ENCODE results near the gene P3H2. TPM values are rescaled to one million over a fixed set of nuclear protein-coding genes. Genes with fewer than 3 reads are reported as not detected.

The P3H2 gene
- total RNA-seq, 4 donors from 2014 or later = 4.2 to 20.2 (median 5.7) TPM

DNA sequence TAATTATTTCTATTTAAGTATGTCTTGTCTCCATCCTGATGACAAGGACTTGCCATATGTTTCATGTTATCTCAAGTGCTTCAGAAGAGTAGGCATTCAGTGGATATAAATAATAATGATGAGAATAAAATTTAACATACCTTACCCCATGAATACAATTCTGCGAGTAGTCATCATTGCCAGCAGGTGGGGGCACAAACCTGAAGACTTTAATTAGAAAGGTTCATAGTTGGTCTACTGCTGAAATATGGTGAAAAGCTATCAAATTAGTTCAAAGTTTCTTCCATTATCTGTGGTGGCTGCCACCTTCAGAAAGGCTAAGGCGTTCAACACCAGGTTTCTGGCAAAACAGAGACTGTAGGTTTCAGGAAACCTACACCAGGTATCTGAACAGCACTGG lies 100.9 kb downstream of the P3H2 start:
- Histone ChIP-seq H3K4me1 (no peaks in the 10 kb centered on the region), H3K27ac (no peak overlapping the region), H3K36me3 (no peaks in the 10 kb centered on the region), H3K27me3 (no peaks in the 10 kb centered on the region), H3K9me3 (no peaks in the 10 kb centered on the region), H3K4me3 (replicated peaks in 1 of 3) (no peak overlapping the region)
- 50 to 80% methylated on average over 2 of the region's 2 CpGs for WGBS, 2 donors
- TF ChIP-seq, protein P1, sequence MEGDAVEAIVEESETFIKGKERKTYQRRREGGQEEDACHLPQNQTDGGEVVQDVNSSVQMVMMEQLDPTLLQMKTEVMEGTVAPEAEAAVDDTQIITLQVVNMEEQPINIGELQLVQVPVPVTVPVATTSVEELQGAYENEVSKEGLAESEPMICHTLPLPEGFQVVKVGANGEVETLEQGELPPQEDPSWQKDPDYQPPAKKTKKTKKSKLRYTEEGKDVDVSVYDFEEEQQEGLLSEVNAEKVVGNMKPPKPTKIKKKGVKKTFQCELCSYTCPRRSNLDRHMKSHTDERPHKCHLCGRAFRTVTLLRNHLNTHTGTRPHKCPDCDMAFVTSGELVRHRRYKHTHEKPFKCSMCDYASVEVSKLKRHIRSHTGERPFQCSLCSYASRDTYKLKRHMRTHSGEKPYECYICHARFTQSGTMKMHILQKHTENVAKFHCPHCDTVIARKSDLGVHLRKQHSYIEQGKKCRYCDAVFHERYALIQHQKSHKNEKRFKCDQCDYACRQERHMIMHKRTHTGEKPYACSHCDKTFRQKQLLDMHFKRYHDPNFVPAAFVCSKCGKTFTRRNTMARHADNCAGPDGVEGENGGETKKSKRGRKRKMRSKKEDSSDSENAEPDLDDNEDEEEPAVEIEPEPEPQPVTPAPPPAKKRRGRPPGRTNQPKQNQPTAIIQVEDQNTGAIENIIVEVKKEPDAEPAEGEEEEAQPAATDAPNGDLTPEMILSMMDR (IDR thresholded peaks at IDR 0.05) = no peak
- no peak for DNase-seq
- intact Hi-C loops (cut with DNase I) = no loop called here

DNA sequence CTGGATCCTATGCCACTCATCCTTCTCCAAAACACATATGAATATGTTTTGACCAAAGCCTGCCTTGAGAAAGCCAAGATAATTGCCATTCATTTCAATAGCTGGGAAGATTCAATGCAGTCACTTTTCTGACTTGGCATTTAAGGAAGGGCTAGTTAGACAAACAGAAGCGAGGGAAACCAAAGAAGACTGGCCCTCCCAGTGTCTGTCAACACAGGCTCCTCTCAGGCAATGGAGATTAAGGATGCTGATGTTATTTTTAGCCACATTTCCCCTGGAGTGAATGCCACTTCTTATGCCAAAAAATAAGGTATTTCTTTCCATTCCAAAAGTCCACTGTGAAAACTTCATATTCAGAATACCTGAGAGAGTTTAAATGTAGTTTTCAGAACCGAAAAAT lies 101.7 kb downstream of the P3H2 start:
- Histone ChIP-seq H3K4me1 (no peaks in the 10 kb centered on the region), H3K27me3 (no peaks in the 10 kb centered on the region), H3K4me3 (replicated peaks in 1 of 3) (no peak overlapping the region), H3K27ac (no peak overlapping the region), H3K9me3 (no peaks in the 10 kb centered on the region), H3K36me3 (no peaks in the 10 kb centered on the region)
- 68 to 82% methylated on average over 2 of the region's 2 CpGs for WGBS, 2 donors
- intact Hi-C loops (cut with DNase I) = no loop called here
- TF ChIP-seq, protein P1 (IDR thresholded peaks at IDR 0.05) = no peak
- no peak for TF ChIP-seq POLR2A (IDR thresholded peaks at IDR 0.05)
- DNase-seq = no peak

DNA sequence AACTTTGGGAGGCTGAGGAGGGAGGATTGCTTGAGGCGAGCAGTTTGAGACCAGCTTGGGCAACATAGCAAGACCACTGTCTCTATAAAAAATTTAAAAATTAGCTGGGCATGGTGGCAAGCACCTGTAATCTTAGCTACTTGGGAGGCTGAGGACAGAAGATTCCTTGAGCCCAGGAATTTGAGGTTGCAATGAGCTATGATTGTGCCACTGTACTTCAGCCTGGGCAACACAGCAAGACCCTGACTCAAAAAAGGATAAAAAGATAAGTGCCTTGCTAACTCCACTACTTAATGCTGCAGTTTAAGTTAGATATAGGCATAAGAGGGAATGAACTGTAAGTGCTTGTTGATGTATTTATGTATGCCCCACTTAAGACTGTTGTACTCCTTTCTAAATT lies 102.2 kb downstream of the P3H2 start:
- no peaks in the 10 kb centered on the region for H3K27me3 ChIP-seq
- DNase-seq = no peak
- H3K36me3 ChIP-seq = no peaks in the 10 kb centered on the region
- intact Hi-C loops (cut with DNase I) = no loop called here
- no peak overlapping the region for H3K4me3 ChIP-seq (replicated peaks in 1 of 3)
- no peaks in the 10 kb centered on the region for H3K9me3 ChIP-seq
- no peaks in the 10 kb centered on the region for H3K4me1 ChIP-seq
- TF ChIP-seq POLR2A (IDR thresholded peaks at IDR 0.05) = no peak
- TF ChIP-seq, protein P1 (IDR thresholded peaks at IDR 0.05) = no peak
- 95 to 96% methylated on average over 1 of the region's 1 CpG for WGBS, 2 donors
- no peak overlapping the region for H3K27ac ChIP-seq

DNA sequence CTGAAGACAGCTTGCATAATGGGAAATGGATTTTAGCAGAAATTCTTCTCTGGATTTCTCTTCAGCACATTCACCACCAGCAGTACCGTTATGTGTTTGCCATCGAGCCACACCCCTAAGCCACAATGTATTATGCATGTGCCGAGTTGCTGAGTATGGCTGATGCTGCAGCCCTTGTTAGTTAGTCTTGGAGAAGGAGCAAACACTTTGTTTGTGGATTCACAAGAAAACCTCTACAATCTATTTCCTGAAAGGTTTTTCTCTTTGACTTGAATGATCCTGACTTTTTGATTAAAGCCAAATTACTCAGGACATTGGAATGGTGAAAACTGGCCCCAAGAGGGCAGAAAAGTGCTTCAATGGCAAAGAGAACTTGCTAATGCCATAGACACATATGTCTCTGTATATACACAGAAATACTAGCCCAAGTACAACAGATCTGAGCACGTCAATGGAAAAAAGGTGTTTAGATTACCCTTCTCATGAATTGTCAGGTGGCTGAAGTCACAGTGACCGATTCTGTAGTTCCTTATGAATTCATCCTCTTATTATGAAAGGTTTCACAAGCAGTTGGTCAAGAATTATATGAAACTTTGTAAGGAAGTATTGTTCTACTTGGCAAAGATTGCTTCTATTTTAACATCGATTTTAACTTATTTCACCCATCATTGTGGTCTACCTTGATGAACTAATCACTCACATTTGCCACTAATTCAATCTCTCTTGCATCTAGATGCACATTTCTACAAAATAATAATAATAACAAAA lies 103.0 kb downstream of the P3H2 start:
- no peaks in the 10 kb centered on the region for H3K9me3 ChIP-seq
- DNase-seq = peak; percentile 20 to 42
- no peaks in the 10 kb centered on the region for H3K4me1 ChIP-seq
- intact Hi-C loops (cut with DNase I) = no loop called here
- no peak overlapping the region for H3K27ac ChIP-seq
- whole genome bisulfite sequencing, 2 donors = 55 to 63% methylated on average over 6 of the region's 6 CpGs
- TF ChIP-seq, protein P1 (IDR thresholded peaks at IDR 0.05) = peak in 3 of 6 experiments; percentile 44 to 53 (median 48)
- TF ChIP-seq POLR2A (IDR thresholded peaks at IDR 0.05) = no peak
- no peaks in the 10 kb centered on the region for H3K27me3 ChIP-seq
- no peaks in the 10 kb centered on the region for H3K36me3 ChIP-seq
- no peak overlapping the region for H3K4me3 ChIP-seq (replicated peaks in 1 of 3)

DNA sequence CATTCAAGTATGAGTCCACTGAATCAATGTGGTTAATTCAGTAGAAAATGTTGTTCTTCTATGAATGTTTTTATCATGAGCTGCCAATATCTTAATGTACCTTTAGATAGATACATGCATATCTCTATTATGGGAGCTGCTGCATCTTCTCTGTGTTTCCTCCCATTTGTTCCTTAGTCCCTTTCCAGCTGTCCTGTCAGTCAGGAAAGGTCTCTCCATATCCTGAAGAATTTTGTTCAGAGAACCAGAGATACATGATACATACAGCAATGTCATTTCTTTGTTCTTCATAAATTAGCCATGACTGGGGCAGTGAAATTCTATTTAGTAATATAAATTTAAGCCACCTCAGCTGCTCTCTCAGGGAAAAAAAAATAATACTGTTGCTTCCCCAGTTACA lies 103.7 kb downstream of the P3H2 start:
- Histone ChIP-seq H3K27ac (no peak overlapping the region), H3K4me1 (no peaks in the 10 kb centered on the region), H3K27me3 (no peaks in the 10 kb centered on the region), H3K36me3 (no peaks in the 10 kb centered on the region), H3K4me3 (replicated peaks in 1 of 3) (no peak overlapping the region), H3K9me3 (no peaks in the 10 kb centered on the region)
- TF ChIP-seq POLR2A (IDR thresholded peaks at IDR 0.05) = no peak
- TF ChIP-seq, protein P1 (IDR thresholded peaks at IDR 0.05) = no peak
- intact Hi-C loops (cut with DNase I) = no loop called here
- DNase-seq = no peak

Data from thyroid gland (tissue), 4 donors.